Brain microvascular endothelial cell (primary cell): ENCODE measurements around the gene SYNE1.
A peak's percentile ranks its signal among the peaks of the same experiment; 100 is the strongest.

ENCODE experiments used
- DNase-seq: peaks from one replicate; pipeline ENCODE4 v3.0.0-alpha.2; 2020
- H3K27ac ChIP-seq: fragments of 250-450 bp; sonication (Bioruptor Pico); 2 replicates; pipeline ENCODE4 v1.5.1; 2020; ENCODE audit warnings: mild to moderate bottlenecking, moderate library complexity
- H3K27me3 ChIP-seq: fragments of 250-450 bp; sonication (Bioruptor Pico); replicated peaks from 2 replicates; pipeline ENCODE4 v1.5.1; 2020; ENCODE audit warnings: mild to moderate bottlenecking
- H3K36me3 ChIP-seq: fragments of 250-450 bp; sonication (Bioruptor Pico); replicated peaks from 2 replicates; pipeline ENCODE4 v1.5.1; 2020; ENCODE audit warnings: mild to moderate bottlenecking
- H3K4me3 ChIP-seq: 2 replicates; pipeline ENCODE4 v1.5.1; 2011; ENCODE audit warnings: low read depth, mild to moderate bottlenecking, control low read depth, low read length, moderate library complexity
- CTCF ChIP-seq: IDR thresholded peaks from 2 replicates; pipeline ENCODE4 v1.5.1; 2011; ENCODE audit warnings: low read depth, mild to moderate bottlenecking, moderate library complexity, low read length, control low read depth, inconsistent platforms; ENCODE audit errors: missing control alignments
- in situ Hi-C: cut with HindIII; loops from 2 replicates; pipeline ENCODE4 v1.10.0; 2017; ENCODE audit warnings: low sequenced_read_pairs, low pct_ligation_motif_present

SYNE1 gene

DNA sequence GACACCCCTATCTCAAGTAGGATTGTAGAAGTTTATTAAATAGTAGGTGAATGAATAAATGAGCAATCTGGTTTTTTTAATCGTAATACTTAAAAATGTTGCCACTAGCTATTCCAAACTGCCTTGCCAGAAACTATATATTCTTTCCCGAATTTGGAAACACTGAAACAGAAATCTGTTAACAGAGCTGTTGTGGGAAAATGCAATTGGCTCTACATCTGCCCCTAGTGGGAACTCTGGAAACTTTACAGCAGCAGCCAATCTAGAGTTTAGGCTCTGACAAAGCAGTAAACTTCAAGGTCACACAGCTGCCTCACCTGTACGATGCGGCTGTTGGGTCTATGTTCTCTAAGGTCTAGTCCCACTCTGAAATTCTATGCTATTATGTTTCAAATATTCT, 41.7 kb downstream of the SYNE1 start:
- no peaks in the 10 kb centered on the region for H3K36me3 ChIP-seq
- TF ChIP-seq CTCF, result peak; percentile 67
- in situ Hi-C loops, result no loop called here
- H3K4me3 ChIP-seq, result no peak overlapping the region
- H3K27me3 ChIP-seq, result no peaks in the 10 kb centered on the region
- no peak overlapping the region for H3K27ac ChIP-seq
- no peak for DNase-seq

DNA sequence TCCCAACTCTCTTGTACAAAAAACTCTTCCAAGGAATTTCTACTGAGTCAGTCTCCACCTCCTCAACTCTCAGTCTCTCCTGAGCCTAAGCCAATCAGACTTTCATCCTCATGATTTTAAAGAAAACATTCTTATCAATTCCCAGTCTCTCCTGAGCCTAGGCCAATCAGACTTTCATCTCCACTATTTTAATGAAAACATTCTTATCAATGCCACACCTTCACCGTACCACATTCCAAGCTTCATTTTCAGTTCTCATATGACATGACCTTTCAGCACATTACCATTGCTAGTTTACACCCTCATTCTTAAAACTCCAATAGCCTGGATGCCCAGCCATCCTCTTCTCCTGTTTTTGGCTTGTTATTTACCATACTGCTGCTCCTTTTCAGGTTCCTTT, 42.5 kb downstream of the SYNE1 start:
- no peak overlapping the region for H3K4me3 ChIP-seq
- no peak for DNase-seq
- H3K27ac ChIP-seq, result no peak overlapping the region
- H3K36me3 ChIP-seq, result no peaks in the 10 kb centered on the region
- in situ Hi-C loops, result no loop called here
- H3K27me3 ChIP-seq, result no peaks in the 10 kb centered on the region
- TF ChIP-seq CTCF, result no peak

GRCh38 chr6:152588456-152588855, 48.7 kb downstream of the SYNE1 start:
- Histone ChIP-seq H3K4me3 (no peak overlapping the region), H3K27me3 (no peaks in the 10 kb centered on the region), H3K27ac (no peak overlapping the region), H3K36me3 (no peaks in the 10 kb centered on the region)
- in situ Hi-C loops, result no loop called here
- DNase-seq, result no peak
- TF ChIP-seq CTCF, result no peak

- no peaks in the 10 kb centered on the region for H3K36me3 ChIP-seq
- in situ Hi-C loops, result no loop called here
Observed at GRCh38 chr6:152587473-152587872, 49.7 kb downstream of the SYNE1 start.

DNA sequence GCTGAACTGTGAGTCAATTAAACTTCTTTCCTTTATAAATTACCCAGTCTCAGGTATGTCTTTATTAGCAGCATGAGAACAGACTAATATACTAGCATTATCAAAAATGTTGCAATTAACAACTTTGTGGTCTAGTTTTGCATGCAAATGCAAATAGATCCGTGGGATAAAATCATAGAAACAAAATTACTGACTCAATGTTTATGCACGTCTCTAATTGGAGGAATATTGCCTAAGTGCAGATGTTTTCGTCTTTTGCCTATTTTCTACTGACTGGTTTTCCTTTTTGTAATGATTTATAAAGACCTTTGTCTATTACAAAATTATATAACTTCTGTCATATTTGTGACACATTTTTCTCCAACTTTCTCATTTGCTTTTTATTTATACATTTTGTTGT, 51.9 kb downstream of the SYNE1 start:
- TF ChIP-seq CTCF, result no peak
- Histone ChIP-seq H3K27ac (no peak overlapping the region), H3K4me3 (no peak overlapping the region), H3K27me3 (no peaks in the 10 kb centered on the region), H3K36me3 (no peaks in the 10 kb centered on the region)
- DNase-seq, result no peak
- in situ Hi-C loops, result no loop called here

More at GRCh38 chr6:152587473-152587872, 49.7 kb downstream of the SYNE1 start:
- Histone ChIP-seq H3K4me3 (no peak overlapping the region), H3K27ac (no peak overlapping the region), H3K27me3 (no peaks in the 10 kb centered on the region)
- DNase-seq, result no peak
- no peak for TF ChIP-seq CTCF

DNA sequence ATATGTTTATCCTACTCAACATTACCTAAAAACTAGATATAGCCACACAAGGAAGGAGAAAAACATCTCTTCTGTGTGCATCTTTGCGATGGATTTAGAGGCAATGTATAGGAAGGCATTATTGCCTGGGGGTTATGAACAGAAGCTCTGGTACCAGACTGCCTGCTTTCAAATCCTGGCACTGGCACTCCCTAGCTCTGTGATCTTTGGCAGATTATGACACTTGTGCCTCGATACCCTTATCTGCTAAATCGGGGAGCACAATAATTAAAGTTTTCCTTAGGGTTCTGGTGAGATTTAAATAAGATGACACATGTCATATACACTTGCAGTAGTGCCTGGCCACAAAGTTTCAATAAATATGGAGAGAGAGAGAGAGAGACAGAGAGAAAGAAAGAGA, 53.3 kb downstream of the SYNE1 start:
- in situ Hi-C loops, result no loop called here
- H3K27me3 ChIP-seq, result no peaks in the 10 kb centered on the region
- TF ChIP-seq CTCF, result no peak
- H3K36me3 ChIP-seq, result no peaks in the 10 kb centered on the region
- no peak for DNase-seq
- no peak overlapping the region for H3K4me3 ChIP-seq
- no peak overlapping the region for H3K27ac ChIP-seq
